ENCODE data around the gene PCDHGC5.

PCDHGC5 gene

GRCh38 chr5:141513627-141514329 is 24.9 kb downstream of the PCDHGC5 start:
- no peak for DNase-seq

- no peak for DNase-seq
These were observed 25.7 kb downstream of the PCDHGC5 start for GRCh38 chr5:141514330-141515133.

- no peak for DNase-seq
These were observed 26.3 kb downstream of the PCDHGC5 start for GRCh38 chr5:141515141-141515540.

GRCh38 chr5:141515946-141516671 is 27.2 kb downstream of the PCDHGC5 start:
- DNase-seq = no peak

- DNase-seq = no peak
These were observed 27.8 kb downstream of the PCDHGC5 start for GRCh38 chr5:141516672-141517025.

- no peak for DNase-seq
These were observed 28.4 kb downstream of the PCDHGC5 start for GRCh38 chr5:141517312-141517711.

GRCh38 chr5:141517880-141518617 is 29.2 kb downstream of the PCDHGC5 start:
- no peak for DNase-seq

GRCh38 chr5:141518618-141519015 is 29.7 kb downstream of the PCDHGC5 start:
- no peak for DNase-seq

GRCh38 chr5:141519605-141520565 is 31.0 kb downstream of the PCDHGC5 start:
- DNase-seq = no peak

- DNase-seq = peak; percentile 90
These were observed 32.4 kb downstream of the PCDHGC5 start for GRCh38 chr5:141521244-141521781.

GRCh38 chr5:141522301-141522700 is 33.4 kb downstream of the PCDHGC5 start:
- no peak for DNase-seq

- DNase-seq = no peak
These were observed 35.1 kb downstream of the PCDHGC5 start for GRCh38 chr5:141523991-141524390.

- peak; percentile 81 for DNase-seq
These were observed 36.0 kb downstream of the PCDHGC5 start for GRCh38 chr5:141524604-141525597.

- no peak for DNase-seq
These were observed 36.8 kb downstream of the PCDHGC5 start for GRCh38 chr5:141525653-141526052.

GRCh38 chr5:141527426-141527825 is 38.5 kb downstream of the PCDHGC5 start:
- no peak for DNase-seq

GRCh38 chr5:141528291-141528984 is 39.6 kb downstream of the PCDHGC5 start:
- no peak for DNase-seq

- DNase-seq = no peak
These were observed 40.1 kb downstream of the PCDHGC5 start for GRCh38 chr5:141529002-141529401.

- DNase-seq = no peak
These were observed 41.0 kb downstream of the PCDHGC5 start for GRCh38 chr5:141529873-141530272.

- no peak for DNase-seq
These were observed 43.8 kb downstream of the PCDHGC5 start for GRCh38 chr5:141532726-141533125.

GRCh38 chr5:141533897-141534296 is 45.0 kb downstream of the PCDHGC5 start:
- DNase-seq = no peak
